Effector CD8-positive, alpha-beta T cell (primary cell): ENCODE results near the gene ZNF438.
"Not testable (repeated sequence)": the region's sequence is repeated elsewhere in the genome, so short reads cannot be mapped to it uniquely, and the experiment has no call there.

Experiments
- DNase-seq: peaks from one replicate; lab custom pipeline; 2025; lab: John Stamatoyannopoulos, UW

The ZNF438 gene

DNA sequence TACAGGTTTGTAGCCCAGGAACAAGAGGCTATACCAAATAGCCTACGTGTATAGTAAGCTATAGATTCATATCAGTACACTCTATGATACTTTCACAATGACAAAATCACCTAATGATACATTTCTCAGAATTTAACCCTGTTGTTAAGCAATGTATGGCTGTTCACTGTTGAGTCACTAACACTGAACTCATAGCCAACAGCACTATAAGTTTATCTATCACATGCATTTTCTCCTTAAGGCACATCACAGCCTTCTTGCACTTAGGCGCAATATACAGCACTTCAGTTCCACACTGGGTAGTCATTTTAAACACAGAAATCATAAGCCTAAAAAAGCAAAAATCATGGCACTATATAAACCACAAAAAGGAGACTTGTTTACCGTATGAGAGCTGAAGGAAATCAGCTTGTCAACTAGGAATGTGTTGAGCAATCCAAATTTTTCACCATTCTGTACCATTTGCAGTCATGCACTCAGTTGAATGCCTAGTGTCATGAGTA lies 45.6 kb downstream of the ZNF438 start:
- no peak for DNase-seq

GRCh38 chr10:30985512-30985911 lies 46.2 kb downstream of the ZNF438 start:
- no peak for DNase-seq

DNA sequence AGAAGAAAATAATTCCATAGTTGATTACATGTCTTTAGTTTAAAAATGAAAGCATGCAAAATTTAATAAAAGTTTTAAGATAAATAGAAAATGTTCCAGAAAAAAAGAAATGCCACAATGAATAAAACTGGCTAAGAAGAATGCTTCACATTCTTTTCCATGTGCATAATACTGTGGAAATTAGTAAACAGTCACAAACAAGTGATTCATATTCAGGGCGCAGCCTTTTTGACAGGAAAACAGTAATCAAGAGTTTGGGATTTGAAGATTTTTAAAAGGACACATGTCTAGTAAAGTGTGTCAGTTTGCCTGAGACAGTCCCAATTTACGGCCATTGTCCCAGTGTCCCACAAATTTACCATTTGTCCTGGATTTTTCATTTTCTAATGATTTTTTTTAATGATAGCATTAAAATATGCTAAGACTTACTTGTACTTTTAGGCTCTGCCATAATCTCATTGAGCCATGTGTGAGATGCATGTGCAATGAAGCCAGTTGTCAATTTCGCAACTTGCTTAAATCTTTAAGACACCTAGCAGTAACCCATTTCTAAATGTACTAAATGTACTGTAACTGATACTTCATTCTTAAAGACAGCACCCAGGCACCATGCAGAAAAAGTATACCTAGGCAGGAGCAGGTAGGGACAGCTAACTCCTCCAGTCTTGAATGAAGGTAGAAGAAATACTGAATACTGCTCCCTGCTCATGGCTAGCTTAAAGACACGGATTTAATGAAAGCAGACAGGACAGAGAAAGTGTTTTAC lies 46.9 kb downstream of the ZNF438 start:
- DNase-seq = no peak

DNA sequence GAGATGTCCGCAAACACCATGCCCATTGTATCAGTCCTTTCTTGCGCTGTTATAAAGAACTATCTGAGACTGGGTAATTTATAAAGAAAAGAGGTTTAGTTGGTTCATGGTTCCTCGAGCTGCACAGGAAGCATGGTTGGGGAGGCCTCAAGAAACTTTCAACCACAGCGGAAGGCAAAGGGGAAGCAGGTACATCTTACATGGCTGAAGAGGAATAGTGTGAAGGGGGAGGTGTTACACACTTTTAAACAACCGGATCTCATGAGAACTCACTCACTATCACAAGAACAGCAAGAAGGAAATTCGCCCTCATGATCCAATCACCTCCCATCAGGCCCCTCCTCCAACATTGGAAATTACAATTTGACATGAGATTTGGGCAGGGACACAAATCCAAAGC lies 48.5 kb downstream of the ZNF438 start:
- DNase-seq = not testable (repeated sequence)

GRCh38 chr10:30980951-30981616 lies 50.6 kb downstream of the ZNF438 start:
- DNase-seq = no peak

GRCh38 chr10:30979956-30980355 lies 51.7 kb downstream of the ZNF438 start:
- DNase-seq = no peak

GRCh38 chr10:30978843-30979242 lies 52.8 kb downstream of the ZNF438 start:
- no peak for DNase-seq

DNA sequence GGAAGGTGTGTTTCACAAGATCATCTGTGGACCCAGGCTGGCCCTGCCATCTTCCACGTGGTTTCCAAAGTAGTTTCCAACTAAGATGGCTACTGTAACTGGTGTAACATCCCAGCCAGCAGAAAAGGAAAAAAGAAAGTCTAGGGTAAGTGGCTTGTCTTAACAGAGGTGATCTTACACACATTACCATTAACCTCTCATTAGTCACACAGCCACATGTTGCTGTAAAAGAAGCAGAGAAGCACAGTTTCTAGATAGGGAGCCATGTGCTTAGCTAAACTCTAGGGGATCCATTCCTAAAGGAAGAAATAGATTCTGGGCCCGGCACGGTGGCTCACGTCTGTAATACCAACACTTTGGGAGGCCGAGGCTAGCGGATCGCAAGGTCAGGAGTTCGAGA lies 54.3 kb downstream of the ZNF438 start:
- no peak for DNase-seq

DNA sequence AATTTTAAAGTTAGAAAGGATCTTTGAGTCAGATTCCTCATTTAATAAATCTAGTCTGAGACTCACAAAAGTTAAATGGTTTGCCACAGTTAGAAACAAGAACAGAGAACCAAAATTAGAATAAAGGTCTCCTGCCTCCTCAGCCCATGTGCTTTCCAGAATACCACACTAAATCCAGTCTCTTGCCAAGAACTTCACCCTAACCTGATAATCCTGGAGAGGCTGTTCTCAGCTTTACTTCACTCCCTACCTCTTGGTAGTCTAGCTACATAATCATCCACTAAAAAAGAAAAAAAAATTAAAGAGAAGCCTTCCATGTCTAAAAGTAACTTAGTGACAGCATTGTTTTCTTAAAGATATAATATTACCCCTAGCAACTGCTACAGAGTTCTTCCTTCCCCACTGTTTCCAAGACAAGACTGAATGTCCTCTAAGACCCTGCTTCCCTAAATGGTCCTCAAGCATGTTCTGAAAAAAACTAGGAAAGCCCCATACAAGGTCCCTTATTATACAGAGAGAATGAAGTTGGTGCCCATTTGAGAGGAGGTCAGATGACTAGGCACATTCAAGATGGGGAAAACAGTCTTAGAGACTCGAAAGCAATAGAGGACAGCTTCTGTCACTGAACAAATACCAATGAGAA lies 56.8 kb downstream of the ZNF438 start:
- DNase-seq = no peak

- no peak for DNase-seq
These were observed 57.3 kb downstream of the ZNF438 start for GRCh38 chr10:30974355-30974754.

DNA sequence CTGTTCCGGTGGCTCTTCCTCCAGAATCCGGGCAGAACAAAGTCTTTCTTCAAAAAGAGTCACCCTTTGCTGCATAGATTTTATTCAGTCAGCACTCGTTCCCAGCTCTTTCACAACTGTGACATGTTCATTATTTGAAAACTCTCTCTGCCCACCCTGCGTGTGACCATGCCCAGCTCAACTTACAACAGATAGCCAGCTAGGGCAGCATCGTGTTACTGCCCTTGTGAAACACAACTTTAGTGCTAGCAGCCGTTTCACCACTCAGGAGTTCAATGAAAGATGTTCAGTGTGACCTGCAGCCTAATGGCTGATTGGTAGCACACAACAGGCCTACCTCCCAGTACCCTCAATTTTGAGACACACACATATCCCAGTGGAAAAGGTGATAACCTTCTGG lies 57.9 kb downstream of the ZNF438 start:
- DNase-seq = no peak

DNA sequence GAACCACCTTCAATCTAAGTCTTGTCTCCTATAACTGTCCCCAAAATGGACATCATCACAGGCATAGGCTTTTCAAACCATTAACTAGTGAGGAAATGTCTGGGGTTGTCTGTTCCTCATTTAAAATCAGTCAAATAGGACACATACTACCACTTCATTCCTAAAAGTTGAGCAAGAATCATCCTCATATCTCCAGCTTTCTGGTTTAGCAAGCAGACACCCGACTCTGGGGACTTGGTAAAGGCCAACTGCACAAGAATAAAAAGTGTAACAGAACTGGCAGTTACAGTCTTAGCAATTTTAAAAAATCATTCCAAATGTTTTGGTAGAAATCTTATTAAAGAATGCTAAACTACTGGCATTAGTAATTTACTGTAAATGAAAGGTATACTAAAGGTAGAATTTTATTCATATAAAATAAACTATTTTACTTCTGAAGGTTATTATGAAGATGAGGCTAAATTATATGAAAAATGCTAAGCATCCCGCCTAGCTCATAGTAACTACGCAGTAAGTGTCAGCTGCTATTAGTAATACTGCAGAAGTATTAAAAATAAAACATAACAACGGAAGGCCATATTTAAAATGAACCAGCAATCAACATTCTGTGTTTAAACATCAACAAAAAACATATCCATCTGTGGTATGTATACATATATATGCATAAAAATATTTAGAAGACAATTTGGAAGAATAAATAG lies 60.8 kb downstream of the ZNF438 start:
- no peak for DNase-seq

- no peak for DNase-seq
These were observed 63.0 kb downstream of the ZNF438 start for GRCh38 chr10:30968711-30969110.

GRCh38 chr10:30967650-30968410 lies 63.8 kb downstream of the ZNF438 start:
- no peak for DNase-seq

DNA sequence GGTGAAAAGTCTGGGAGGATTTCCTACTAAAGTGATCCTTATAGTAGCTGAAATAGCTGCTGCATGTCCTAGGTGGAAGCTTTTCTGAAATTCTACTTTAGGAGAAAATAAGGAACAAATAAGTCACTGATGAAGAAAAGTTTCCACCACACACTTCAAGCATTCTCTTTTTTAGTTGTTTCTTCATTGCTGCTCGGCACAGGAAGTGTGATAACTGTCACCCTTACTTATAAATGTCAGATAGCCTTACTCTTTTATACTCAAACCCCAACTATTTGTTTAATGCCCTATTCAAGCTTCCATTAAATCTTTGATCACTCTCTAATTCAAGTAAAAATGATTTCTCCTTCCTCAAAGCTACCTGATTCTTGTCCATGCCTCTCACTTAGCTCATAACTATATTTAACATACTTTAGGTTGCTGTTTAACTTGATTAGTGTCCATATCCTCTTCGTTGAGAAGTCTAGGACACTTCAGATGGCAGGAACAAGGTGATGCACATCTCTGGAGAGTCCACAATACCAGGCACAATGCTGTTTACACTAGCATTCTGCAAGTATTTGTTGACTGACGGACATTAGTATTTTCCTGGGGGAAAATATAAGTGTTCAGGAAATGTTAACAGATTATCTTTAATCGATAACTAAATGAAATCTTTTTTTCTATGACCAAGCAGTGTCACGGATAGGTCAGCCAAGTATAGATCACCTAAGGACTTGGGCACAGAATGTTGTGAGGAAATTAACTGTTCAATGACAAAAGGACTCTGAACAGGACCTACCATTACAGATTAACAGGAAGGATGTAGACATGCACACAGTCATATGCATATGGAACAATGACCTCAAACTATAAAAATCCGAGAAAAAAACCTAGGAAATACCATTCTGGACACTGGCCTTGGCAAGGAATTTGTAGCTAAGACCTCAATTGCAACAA lies 67.4 kb downstream of the ZNF438 start:
- no peak for DNase-seq

DNA sequence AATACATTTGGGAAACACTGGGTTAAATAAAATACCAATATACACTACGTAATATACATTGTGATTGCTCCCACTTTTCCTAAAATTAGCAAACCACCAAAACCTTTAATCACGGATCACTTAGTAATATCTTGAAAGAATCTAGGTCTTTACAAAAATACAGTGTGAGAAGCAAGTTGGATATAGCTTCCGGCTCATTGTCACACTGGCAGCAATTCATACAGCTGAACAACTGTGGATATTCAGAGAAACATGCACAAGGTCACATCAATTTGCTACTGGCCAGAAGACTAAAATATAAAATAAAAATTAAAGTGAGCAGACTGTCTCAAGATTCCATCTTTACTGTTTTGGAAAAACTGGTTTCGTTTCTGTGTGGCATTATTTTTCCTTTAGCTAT lies 69.1 kb downstream of the ZNF438 start:
- no peak for DNase-seq

- DNase-seq = no peak
These were observed 71.8 kb downstream of the ZNF438 start for GRCh38 chr10:30959836-30960210.

DNA sequence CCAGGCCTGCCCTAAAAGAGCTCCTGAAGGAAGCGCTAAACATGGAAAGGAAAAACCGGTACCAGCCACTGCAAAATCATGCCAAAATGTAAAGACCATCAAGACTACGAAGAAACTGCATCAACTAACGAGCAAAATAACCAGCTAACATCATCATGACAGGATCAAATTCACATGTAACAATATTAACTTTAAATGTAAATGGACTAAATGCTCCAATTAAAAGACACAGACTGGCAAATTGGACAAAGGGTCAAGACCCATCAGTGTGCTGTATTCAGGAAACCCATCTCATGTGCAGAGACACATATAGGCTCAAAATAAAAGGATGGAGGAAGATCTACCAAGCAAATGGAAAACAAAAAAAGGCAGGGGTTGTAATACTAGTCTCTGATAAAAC lies 82.4 kb downstream of the ZNF438 start:
- DNase-seq = not testable (repeated sequence)

DNA sequence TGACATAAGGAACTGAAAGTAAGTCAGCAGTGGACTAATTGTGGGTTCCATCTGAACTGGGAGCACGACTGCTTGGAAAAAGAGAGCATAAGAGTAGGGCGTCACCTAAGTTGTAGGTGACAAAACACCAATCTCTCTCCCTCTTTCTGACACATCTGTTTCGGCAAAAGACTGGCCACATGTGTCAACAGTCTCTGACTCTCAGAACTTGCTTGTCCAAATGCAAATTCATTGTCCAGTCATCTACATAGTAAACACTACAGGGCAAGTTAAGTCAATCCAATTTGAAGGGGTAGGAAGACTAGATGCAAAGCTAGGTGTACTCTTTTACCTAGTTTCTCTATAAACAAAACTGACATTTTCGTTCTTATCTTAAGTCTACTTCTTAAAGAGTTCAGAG lies 87.7 kb downstream of the ZNF438 start:
- DNase-seq = no peak

- no peak for DNase-seq
These were observed 88.2 kb downstream of the ZNF438 start for GRCh38 chr10:30943451-30943850.
